Testis (tissue), 3 donors: Measurements from ENCODE around the gene SLC12A6. TPM values are rescaled to one million over a fixed set of nuclear protein-coding genes. Genes with fewer than 3 reads are reported as not detected.

ENCODE experiments used
- DNase-seq: peaks from one replicate; pipeline ENCODE4 v3.0.0-alpha.2; 2019
- H3K27ac ChIP-seq, 2 donors: fragments of 200-600 bp; sonication (generic); one replicate each; pipeline ENCODE4 v1.5.1; 2019
- H3K27me3 ChIP-seq: fragments of 200-600 bp; sonication (generic); one replicate; pipeline ENCODE4 v1.5.1; 2019
- H3K36me3 ChIP-seq: fragments of 200-600 bp; sonication (generic); one replicate; pipeline ENCODE4 v1.5.1; 2017; ENCODE audit warnings: low read depth; ENCODE audit errors: missing control alignments
- H3K4me1 ChIP-seq: fragments of 200-600 bp; sonication (generic); one replicate; pipeline ENCODE4 v1.5.1; 2019
- H3K4me3 ChIP-seq, 2 donors: fragments of 200-600 bp; sonication (generic); one replicate each; pipeline ENCODE4 v1.5.1; 2017 to 2019
- H3K9me3 ChIP-seq: fragments of 200-600 bp; sonication (generic); one replicate; pipeline ENCODE4 v1.5.1; 2017
- CTCF ChIP-seq, 3 experiments: fragments of 450-650 bp in 2 of 3; fragments of 200-600 bp in 1 of 3; sonication (generic) in 1 of 3; IDR thresholded peaks; one replicate each; pipeline ENCODE4 v1.5.1; 2016 to 2019; ENCODE audit warnings: antibody characterized with exemption in 3 of 3, mild to moderate bottlenecking in 2 of 3, moderate library complexity in 1 of 3
- POLR2A ChIP-seq: fragments of 450-650 bp; IDR thresholded peaks from one replicate; pipeline ENCODE4 v1.6.1; 2017; ENCODE audit warnings: antibody characterized with exemption, mild to moderate bottlenecking, moderate library complexity
- WGBS, 2 donors: methylation state at CpG; one replicate each; pipeline ENCODE4 v1.1.5; 2018; 5-methylcytosine and 5-hydroxymethylcytosine counted together
- intact Hi-C: fragments of 100-400 bp; cut with DNase I; formaldehyde crosslinking; loops from one replicate; pipeline ENCODE4 v1.15.1; 2023; ENCODE audit warnings: low total_unique reads
- polyA plus RNA-seq: library from polyadenylated mRNA; stranded (reverse); fragments of 350-450 nt; fragmentation: Illumina TruSeq; extraction: RNeasy Lipid Tissue Mini Kit (QIAGEN cat#74804); gene quantifications from one replicate; pipeline ENCODE4 v1.2.3, GENCODE V29; 2014; ENCODE audit warnings: low read depth, low replicate concordance; ENCODE audit not compliant: insufficient read depth
- total RNA-seq, 2 donors: library from RNA; depleted of rRNA; stranded (reverse); fragments of >200 nt; gene quantifications; one replicate each; pipeline ENCODE4 v1.2.3, GENCODE V29; 2016

SLC12A6 gene
- total and polyA plus RNA-seq, 3 donors from 2014 or later = 72.8 to 106 (median 77.2) TPM

DNA sequence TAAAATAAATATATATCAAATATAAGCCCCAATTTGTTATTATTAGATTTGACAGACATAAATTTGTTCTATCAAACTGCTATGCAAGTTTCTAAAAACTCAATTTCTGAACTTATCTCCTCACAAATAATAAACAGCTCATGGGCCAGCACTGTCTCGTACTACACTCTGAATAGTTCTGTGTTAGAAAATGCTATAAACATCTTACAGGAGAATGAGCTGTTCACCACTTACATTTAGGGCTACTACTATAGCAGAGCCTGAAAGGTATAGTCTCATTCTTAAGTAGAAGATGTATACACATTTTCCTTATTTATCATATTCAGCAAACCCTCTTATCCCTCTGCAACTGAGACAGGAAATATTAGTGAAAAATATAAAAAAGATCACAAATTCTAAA lies 12.6 kb downstream of the SLC12A6 start:
- intact Hi-C loops = no loop called here
- 84 to 93% methylated on average over 1 of the region's 1 CpG for WGBS, 2 donors

GRCh38 chr15:34323217-34323616 lies 14.4 kb downstream of the SLC12A6 start:
- no peaks in the 10 kb centered on the region for H3K27me3 ChIP-seq
- no peaks in the 10 kb centered on the region for H3K9me3 ChIP-seq
- no peaks in the 10 kb centered on the region for H3K4me1 ChIP-seq
- 94 to 95% methylated on average over 10 of the region's 10 CpGs for WGBS, 2 donors
- H3K4me3 ChIP-seq = no peak overlapping the region
- no peak for DNase-seq
- H3K27ac ChIP-seq = no peak overlapping the region
- H3K36me3 ChIP-seq = no peaks in the 10 kb centered on the region
- intact Hi-C loops = no loop called here
- TF ChIP-seq POLR2A = no peak
- TF ChIP-seq CTCF (IDR thresholded peaks at IDR 0.05) = no peak

More for the DNA sequence above, 12.6 kb downstream of the SLC12A6 start:
- TF ChIP-seq CTCF (IDR thresholded peaks at IDR 0.05) = no peak
- no peak for DNase-seq
- Histone ChIP-seq H3K9me3 (no peaks in the 10 kb centered on the region), H3K27me3 (no peaks in the 10 kb centered on the region), H3K36me3 (no peaks in the 10 kb centered on the region), H3K4me1 (no peaks in the 10 kb centered on the region), H3K4me3 (no peak overlapping the region), H3K27ac (no peak overlapping the region)

GRCh38 chr15:34318277-34319079 lies 19.1 kb downstream of the SLC12A6 start:
- no peaks in the 10 kb centered on the region for H3K36me3 ChIP-seq
- peak overlapping the region in 1 of 2 donors; percentile 7 for H3K4me3 ChIP-seq
- TF ChIP-seq POLR2A = no peak
- no peak for TF ChIP-seq CTCF (IDR thresholded peaks at IDR 0.05)
- H3K4me1 ChIP-seq = no peaks in the 10 kb centered on the region
- no peak overlapping the region for H3K27ac ChIP-seq
- intact Hi-C loops = no loop called here
- WGBS, 2 donors = 25 to 31% methylated on average over 10 of the region's 10 CpGs
- no peaks in the 10 kb centered on the region for H3K27me3 ChIP-seq
- peak; percentile 72 for DNase-seq
- no peaks in the 10 kb centered on the region for H3K9me3 ChIP-seq

DNA sequence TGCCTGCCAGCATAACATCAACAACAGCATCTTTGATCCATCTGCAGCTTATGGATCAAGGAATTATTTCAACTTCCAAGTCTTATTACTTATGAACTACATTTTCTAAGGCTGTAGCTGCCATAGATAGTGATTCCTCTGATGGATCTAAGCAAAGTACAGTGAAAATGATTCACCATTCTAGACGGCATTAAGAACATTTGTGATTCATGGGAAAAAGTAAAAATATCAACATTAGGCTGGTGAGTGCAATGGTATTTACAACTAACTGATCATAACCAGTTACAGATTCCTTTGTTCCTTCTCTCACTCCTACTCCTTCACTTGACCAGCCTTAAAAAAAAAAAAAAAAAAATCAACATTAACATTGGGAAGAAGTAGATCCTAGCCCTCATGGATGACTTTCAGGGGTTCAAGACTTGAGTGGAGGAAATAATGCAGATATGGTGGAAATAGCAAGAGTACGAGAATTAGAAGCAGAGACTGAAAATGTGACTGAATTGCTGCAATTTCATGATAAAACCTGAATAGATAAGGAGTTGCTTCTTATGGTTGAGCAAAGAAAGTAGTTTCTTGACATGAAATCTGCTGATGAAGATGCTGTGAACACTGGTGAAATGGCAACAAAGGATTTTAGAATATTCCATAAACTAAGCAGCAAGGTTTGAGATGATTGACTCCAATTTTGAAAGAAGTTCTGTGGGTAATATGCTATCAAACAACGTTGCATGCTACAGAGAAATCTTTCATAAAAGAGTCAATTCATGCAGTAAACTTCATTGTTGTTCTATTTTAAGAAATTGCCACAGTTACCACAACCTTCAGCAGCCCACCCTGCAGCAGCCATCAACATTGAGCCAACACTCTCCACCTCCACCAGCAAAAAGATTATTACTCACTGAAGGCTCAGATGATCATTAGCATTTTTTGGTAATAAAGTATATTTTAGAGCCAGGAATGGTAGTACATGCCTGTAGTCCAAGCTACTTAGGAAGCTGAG lies 22.8 kb downstream of the SLC12A6 start:
- H3K36me3 ChIP-seq = no peaks in the 10 kb centered on the region
- H3K4me1 ChIP-seq = no peaks in the 10 kb centered on the region
- no peak overlapping the region for H3K4me3 ChIP-seq
- no peaks in the 10 kb centered on the region for H3K9me3 ChIP-seq
- no peak for TF ChIP-seq POLR2A
- TF ChIP-seq CTCF (IDR thresholded peaks at IDR 0.05) = no peak
- no peak for DNase-seq
- WGBS, 2 donors = 78 to 83% methylated on average over 3 of the region's 3 CpGs
- intact Hi-C loops = no loop called here
- no peaks in the 10 kb centered on the region for H3K27me3 ChIP-seq
- no peak overlapping the region for H3K27ac ChIP-seq
